Upper lobe of right lung (tissue), 1 donor: Measurements from ENCODE around the gene PLEKHA4. TPM values are rescaled to one million over a fixed set of nuclear protein-coding genes. Genes with fewer than 3 reads are reported as not detected.
"Not testable (repeated sequence)": the region's sequence is repeated elsewhere in the genome, so short reads cannot be mapped to it uniquely, and the experiment has no call there.

Experiments used
- ATAC-seq: fragments of 200-7000 bp; cut with Tn5 transposase; one replicate; pipeline ENCODE4 v1.9.1; 2020; ENCODE audit warnings: mild to moderate bottlenecking, moderate library complexity
- DNase-seq: peaks from one replicate; pipeline ENCODE4 v3.0.0-alpha.2; 2020
- H3K27ac ChIP-seq: fragments of 200-600 bp; one replicate; pipeline ENCODE4 v1.8.0; 2022
- H3K27me3 ChIP-seq: fragments of 200-600 bp; one replicate; pipeline ENCODE4 v1.8.0; 2022; ENCODE audit warnings: mild to moderate bottlenecking
- H3K36me3 ChIP-seq: fragments of 200-600 bp; one replicate; pipeline ENCODE4 v1.8.0; 2022
- H3K4me1 ChIP-seq: fragments of 200-600 bp; one replicate; pipeline ENCODE4 v1.8.0; 2022
- H3K4me3 ChIP-seq: fragments of 200-600 bp; one replicate; pipeline ENCODE4 v1.8.0; 2022; ENCODE audit warnings: mild to moderate bottlenecking
- H3K9me3 ChIP-seq: fragments of 200-600 bp; one replicate; pipeline ENCODE4 v1.8.0; 2022
- intact Hi-C: fragments of 100-400 bp; cut with DNase I; formaldehyde crosslinking; loops from one replicate; pipeline ENCODE4 v1.11.0; 2022
- total RNA-seq: library from RNA; stranded (reverse); fragmentation: NEBNext Ultra II Directional; extraction: Animal tissue kit (Norgen Biotek cat#: 25700); gene quantifications from one replicate; pipeline ENCODE4 v1.2.1, GENCODE V29; 2021
- TF ChIP-seq, protein P1 (sequence below): fragments of 200-600 bp; IDR thresholded peaks from one replicate; pipeline ENCODE4 v1.8.0; 2022; ENCODE audit warnings: antibody characterized with exemption
- donor health status: DM: no; HTN: yes; CAD: no; lungs with severe emphysema.

Gene PLEKHA4
- total RNA-seq, 1 donor from 2014 or later = 16.0 TPM

DNA sequence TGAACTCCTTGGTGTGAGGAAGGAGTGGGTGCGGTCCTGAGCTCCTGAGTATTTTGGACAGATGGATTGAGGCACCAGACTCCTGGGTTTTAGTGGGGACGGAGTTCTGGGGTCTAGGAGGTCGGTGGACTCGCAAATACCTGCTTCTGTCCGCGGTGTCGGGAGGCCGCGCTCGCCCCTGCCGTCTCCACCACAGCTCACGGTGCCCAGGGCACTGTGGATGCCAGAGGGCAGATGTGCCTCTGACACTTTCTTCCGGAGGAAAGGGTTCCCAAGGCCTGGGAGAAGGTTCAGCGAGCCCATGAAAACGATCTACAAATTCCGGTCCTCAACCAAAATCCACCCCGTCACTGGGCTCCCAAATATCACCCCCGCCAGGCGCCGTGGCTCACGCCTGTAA is 26.8 kb upstream of the PLEKHA4 start:
- no peak overlapping the region for H3K4me3 ChIP-seq
- no peaks in the 10 kb centered on the region for H3K27me3 ChIP-seq
- TF ChIP-seq, protein P1, sequence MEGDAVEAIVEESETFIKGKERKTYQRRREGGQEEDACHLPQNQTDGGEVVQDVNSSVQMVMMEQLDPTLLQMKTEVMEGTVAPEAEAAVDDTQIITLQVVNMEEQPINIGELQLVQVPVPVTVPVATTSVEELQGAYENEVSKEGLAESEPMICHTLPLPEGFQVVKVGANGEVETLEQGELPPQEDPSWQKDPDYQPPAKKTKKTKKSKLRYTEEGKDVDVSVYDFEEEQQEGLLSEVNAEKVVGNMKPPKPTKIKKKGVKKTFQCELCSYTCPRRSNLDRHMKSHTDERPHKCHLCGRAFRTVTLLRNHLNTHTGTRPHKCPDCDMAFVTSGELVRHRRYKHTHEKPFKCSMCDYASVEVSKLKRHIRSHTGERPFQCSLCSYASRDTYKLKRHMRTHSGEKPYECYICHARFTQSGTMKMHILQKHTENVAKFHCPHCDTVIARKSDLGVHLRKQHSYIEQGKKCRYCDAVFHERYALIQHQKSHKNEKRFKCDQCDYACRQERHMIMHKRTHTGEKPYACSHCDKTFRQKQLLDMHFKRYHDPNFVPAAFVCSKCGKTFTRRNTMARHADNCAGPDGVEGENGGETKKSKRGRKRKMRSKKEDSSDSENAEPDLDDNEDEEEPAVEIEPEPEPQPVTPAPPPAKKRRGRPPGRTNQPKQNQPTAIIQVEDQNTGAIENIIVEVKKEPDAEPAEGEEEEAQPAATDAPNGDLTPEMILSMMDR = no peak
- intact Hi-C loops = no loop called here
- no peak for DNase-seq
- H3K36me3 ChIP-seq = no peaks in the 10 kb centered on the region
- no peaks in the 10 kb centered on the region for H3K9me3 ChIP-seq
- H3K27ac ChIP-seq = no peak overlapping the region
- H3K4me1 ChIP-seq = peaks cover 14% of the 10 kb centered on the region
- ATAC-seq = no peak

DNA sequence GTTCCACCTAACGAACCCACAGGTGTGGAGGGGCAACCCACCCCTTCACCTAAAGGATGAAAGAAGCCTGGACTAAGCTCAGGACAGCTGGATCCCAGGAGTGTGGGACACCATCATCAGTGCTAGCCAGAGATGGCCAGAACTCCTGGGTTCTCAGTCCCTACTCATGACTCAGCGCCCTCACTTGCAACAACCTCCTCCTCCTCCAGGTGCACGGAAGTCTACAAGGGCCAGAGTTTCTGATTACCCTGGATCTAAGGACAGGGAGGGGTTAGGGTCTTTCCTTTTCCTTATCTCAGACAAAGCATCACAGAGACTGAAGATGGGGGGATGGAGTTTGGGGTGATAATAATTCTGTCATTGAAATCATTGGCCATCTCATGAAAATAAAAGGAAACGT is 22.1 kb upstream of the PLEKHA4 start:
- DNase-seq (no peak), ATAC-seq (peak; percentile 19)
- Histone ChIP-seq H3K36me3 (no peaks in the 10 kb centered on the region), H3K4me3 (no peak overlapping the region), H3K9me3 (no peaks in the 10 kb centered on the region), H3K4me1 (peaks cover 2% of the 10 kb centered on the region), H3K27ac (no peak overlapping the region), H3K27me3 (no peaks in the 10 kb centered on the region)
- TF ChIP-seq, protein P1 = no peak
- intact Hi-C loops = no loop called here

DNA sequence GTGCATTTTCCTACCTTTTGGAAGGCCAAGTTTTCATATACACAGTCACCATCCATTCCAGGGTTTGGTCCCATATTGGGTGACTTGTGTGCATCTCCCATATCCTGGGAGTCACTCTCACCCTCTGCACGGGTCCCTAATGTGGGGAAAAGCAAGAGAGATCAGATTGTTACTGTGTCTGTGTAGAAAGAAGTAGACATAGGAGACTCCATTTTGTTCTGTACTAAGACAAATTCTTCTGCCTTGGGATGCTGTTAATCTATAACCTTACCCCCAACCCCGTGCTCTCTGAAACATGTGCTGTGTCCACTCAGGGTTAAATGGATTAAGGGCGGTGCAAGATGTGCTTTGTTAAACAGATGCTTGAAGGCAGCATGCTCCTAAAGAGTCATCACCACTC is 21.1 kb upstream of the PLEKHA4 start:
- not testable (repeated sequence) for ATAC-seq

DNA sequence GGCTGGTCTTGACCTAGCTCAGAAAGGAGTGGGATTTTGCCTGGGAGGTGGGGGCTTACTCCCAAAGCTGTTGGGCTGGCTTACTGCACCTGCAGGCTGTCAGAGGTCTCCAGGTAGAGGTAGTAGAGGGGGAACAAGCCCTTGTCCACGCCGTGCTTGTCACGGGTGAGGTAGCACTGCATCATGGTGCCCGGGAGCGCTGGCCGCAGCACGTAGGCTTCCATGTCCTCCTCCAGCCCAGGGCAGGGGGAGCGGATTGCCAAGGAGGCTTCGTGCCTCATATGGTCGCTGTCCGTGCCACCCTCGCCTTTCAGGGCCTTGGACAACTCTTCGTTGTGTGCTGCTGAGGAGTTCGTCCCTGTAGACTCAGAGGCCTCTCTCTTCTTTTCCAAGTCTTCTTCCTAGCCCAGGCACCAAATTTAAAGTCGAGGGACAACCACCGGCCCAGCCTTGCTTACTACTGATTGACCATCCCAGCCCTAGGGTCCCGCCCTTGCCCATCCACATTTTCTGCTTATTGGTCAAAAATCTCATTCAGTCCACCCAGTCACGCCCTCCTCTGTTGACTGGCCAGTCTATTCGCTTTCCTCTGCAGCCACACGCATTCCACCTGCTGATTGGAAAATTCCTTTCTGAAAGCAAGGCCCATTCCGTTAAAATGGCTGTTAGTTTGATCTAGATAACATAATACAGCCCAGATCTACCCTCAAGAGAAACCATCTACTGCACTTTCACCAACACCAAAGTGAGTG is 19.6 kb upstream of the PLEKHA4 start:
- Histone ChIP-seq H3K27ac (no peak overlapping the region), H3K4me3 (no peak overlapping the region), H3K27me3 (no peaks in the 10 kb centered on the region), H3K4me1 (no peaks in the 10 kb centered on the region), H3K36me3 (no peaks in the 10 kb centered on the region), H3K9me3 (no peaks in the 10 kb centered on the region)
- TF ChIP-seq, protein P1 = no peak
- ATAC-seq (no peak), DNase-seq (no peak)
- intact Hi-C loops = no loop called here

More for the DNA sequence above, 21.1 kb upstream of the PLEKHA4 start:
- H3K9me3 ChIP-seq, H3K27me3 ChIP-seq, DNase-seq, H3K27ac ChIP-seq, intact Hi-C loops, H3K36me3 ChIP-seq, H3K4me1 ChIP-seq, H3K4me3 ChIP-seq: not testable (repeated sequence)

DNA sequence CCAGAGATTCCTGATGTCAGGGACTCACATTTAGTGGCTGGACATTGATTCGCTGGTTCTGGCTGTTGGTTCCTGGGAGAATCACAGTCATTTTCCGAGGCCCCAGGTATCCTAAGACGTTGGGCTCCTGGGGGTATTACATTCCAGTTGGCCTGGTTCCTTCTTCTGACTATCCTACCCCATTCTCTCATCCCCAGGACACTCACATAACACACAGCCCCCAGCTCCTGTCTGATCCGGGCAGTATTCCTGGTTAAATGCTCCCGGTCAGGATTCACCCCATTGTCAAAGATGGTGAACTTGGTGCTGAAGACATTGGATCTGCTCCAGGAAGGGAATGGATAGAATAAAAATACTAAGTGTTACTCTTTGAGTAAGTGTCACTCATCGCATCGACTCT is 15.3 kb upstream of the PLEKHA4 start:
- H3K4me3 ChIP-seq = no peak overlapping the region
- intact Hi-C loops = no loop called here
- no peak for DNase-seq
- no peak overlapping the region for H3K27ac ChIP-seq
- TF ChIP-seq, protein P1 = no peak
- H3K36me3 ChIP-seq = no peaks in the 10 kb centered on the region
- H3K9me3 ChIP-seq = no peaks in the 10 kb centered on the region
- no peaks in the 10 kb centered on the region for H3K27me3 ChIP-seq
- peaks cover 14% of the 10 kb centered on the region for H3K4me1 ChIP-seq
- no peak for ATAC-seq

DNA sequence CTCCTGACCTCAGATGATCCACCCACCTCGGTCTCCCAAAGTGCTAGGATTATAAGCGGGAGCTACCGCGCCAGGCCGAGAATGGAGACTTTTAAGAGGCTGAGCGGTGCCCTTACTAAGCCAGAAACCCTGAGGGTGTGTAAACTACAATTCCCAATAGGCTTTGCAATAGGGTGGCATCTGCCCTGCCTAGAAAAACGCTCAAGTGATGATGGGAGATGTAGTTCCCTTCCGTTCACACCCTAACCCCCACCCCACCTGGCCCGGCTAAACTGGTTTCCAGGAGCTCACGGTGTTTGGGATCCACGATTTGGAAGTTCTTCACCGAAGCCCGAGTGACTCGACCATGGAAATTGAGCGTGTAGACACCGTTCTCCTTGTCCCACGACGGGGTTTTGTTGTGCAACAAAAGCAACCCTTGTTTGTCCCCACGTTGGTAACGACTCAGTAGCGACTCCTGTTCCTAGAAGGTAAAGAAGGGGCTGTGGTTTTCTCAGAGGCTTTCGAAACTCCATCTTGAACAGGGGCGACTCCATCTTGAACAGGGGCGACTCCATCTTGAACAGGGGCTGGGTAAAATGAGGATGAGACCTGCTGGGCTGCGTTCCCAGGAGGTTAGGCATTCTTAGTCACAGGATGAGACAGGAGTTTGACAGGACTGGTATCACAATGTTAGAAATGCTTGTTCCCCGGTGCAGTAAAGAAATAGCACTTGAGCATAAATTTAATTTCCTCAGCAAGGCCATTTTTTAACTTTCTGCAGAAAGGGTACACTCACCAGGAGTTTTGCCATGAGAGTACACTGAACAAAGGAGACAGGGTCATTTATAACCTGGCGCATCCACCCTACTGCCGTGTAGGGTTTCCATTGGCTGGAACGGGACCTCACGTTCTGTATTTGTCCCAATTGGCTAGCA is 13.6 kb upstream of the PLEKHA4 start:
- TF ChIP-seq, protein P1 = no peak
- H3K27ac ChIP-seq = no peak overlapping the region
- no peak overlapping the region for H3K4me3 ChIP-seq
- peak; percentile 76 for ATAC-seq
- intact Hi-C loops = no loop called here
- no peaks in the 10 kb centered on the region for H3K27me3 ChIP-seq
- no peak for DNase-seq
- peaks cover 15% of the 10 kb centered on the region for H3K4me1 ChIP-seq
- no peaks in the 10 kb centered on the region for H3K9me3 ChIP-seq
- H3K36me3 ChIP-seq = peaks cover 10% of the 10 kb centered on the region

DNA sequence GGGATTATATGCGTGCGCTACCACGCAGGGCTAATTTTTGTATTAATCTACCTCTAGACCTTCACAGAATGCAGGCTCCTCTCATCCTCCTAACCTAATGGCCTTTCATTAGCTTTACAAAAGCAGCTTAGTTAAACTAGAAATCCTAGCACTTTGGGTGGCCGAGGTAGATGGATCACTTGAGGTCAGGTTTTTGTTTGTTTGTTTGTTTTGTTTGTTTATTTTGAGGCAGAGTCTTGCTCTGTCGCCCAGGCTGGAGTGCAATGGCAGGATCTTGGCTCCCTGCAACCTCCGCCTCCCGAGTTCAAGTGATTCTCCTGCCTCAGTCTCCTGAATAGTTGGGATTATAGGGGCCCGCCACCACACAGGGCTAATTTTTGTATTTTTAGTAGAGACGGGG is 11.3 kb upstream of the PLEKHA4 start:
- DNase-seq, intact Hi-C loops, H3K9me3 ChIP-seq, ATAC-seq, H3K27me3 ChIP-seq, H3K4me3 ChIP-seq: not testable (repeated sequence)
- Histone ChIP-seq H3K36me3 (peaks cover 33% of the 10 kb centered on the region), H3K27ac (peak overlapping the region; percentile 44), H3K4me1 (peaks cover 31% of the 10 kb centered on the region)
